K562 (cell line): Measurements from ENCODE around the gene SMAD4. TPM values are rescaled to one million over a fixed set of nuclear protein-coding genes. Genes with fewer than 3 reads are reported as not detected.

ENCODE experiments used
- ATAC-seq: fragments of 200-7000 bp; cut with Tn5 transposase; 3 replicates; pipeline ENCODE4 v1.9.1; 2020; ENCODE audit warnings: moderate library complexity
- BruUV-seq: library from RNA; stranded (reverse); fragments of 400-500 nt; replicated peaks from 2 replicates; lab custom pipeline; 2021; lab: Mats Ljungman, UMichigan
- CTCF ChIA-PET: fragments of 300-600 bp; formaldehyde crosslinking; extraction: SDS; loops from one replicate; lab custom pipeline; 2021; ENCODE audit warnings: low intra/inter-chr PET ratio; lab: Yijun Ruan, JAX
- POLR2A ChIA-PET: fragments of 300-600, 350-650 bp; sonication (Branson Sonifier 250); formaldehyde crosslinking; extraction: SDS; loops from one replicate; lab custom pipeline; 2021; ENCODE audit warnings: antibody characterized with exemption, inconsistent platforms; lab: Yijun Ruan, JAX
- DNase-seq, 4 experiments: peaks; one replicate each; pipeline versions ENCODE4 v3.0.0 to v3.0.0-alpha.2; 2011 to 2018; ENCODE audit warnings: low spot score in 3 of 4, mixed read lengths in 3 of 4; ENCODE audit errors: extremely low read depth in 1 of 4
- FAIRE-seq: peaks from 2 replicates; lab custom pipeline; 2011; peaks lifted over from hg19 to GRCh38; lab: Jason Lieb, UNC
- H2AFZ ChIP-seq: 2 replicates; pipeline ENCODE4 v1.6.0; 2011; ENCODE audit warnings: low read depth, low read length, control low read depth, inconsistent platforms
- H3K27ac ChIP-seq: fragments of 200-600 bp; 3 replicates; pipeline ENCODE4 v1.8.0; 2011; ENCODE audit warnings: low read depth, mild to moderate bottlenecking, control low read depth, inconsistent platforms, low read length, moderate library complexity, mixed read lengths; ENCODE audit errors: extremely low read depth
- H3K27me3 ChIP-seq, 2 experiments: fragments of 300-600 bp in 1 of 2; 2 replicates in 1 of 2; 3 replicates in 1 of 2; pipeline versions ENCODE4 v1.6.0 to v1.8.0; 2011; ENCODE audit warnings: inconsistent platforms in 2 of 2, low read length in 2 of 2, mild to moderate bottlenecking in 1 of 2, mixed read lengths in 1 of 2, moderate library complexity in 1 of 2; ENCODE audit not compliant: control insufficient read depth in 2 of 2, insufficient read depth in 2 of 2
- H3K36me3 ChIP-seq: fragments of 300-600 bp; 3 replicates; pipeline ENCODE4 v1.8.0; 2011; ENCODE audit warnings: mild to moderate bottlenecking, low read length, inconsistent platforms; ENCODE audit not compliant: control insufficient read depth, insufficient read depth
- H3K4me1 ChIP-seq, 2 experiments: fragments of 200-600 bp in 1 of 2; replicated peaks in 1 of 2; 2 replicates in 1 of 2; 3 replicates in 1 of 2; pipeline versions ENCODE4 v1.5.1 to v1.8.0; 2011; ENCODE audit warnings: inconsistent platforms in 2 of 2, low read length in 2 of 2, mild to moderate bottlenecking in 1 of 2, mixed read lengths in 1 of 2, moderate library complexity in 1 of 2; ENCODE audit not compliant: control insufficient read depth in 2 of 2, insufficient read depth in 2 of 2
- H3K4me2 ChIP-seq: 2 replicates; pipeline ENCODE4 v1.6.1; 2011; ENCODE audit warnings: low read length, control low read depth, inconsistent platforms, mixed read lengths; ENCODE audit not compliant: insufficient read depth
- H3K4me3 ChIP-seq: fragments of 200-600 bp; sonication (generic), shearing (Covaris generic); 2 replicates; pipeline ENCODE4 v1.5.1; 2016; ENCODE audit warnings: control low read depth, inconsistent platforms
- H3K79me2 ChIP-seq: fragments of 200-600 bp; 3 replicates; pipeline ENCODE4 v1.8.0; 2011; ENCODE audit warnings: low read length, inconsistent platforms; ENCODE audit not compliant: control insufficient read depth, insufficient read depth
- H3K9ac ChIP-seq, 2 experiments: 2 replicates each; pipeline versions ENCODE4 v1.6.0 to v1.6.1; 2011; ENCODE audit warnings: low read depth in 2 of 2, low read length in 2 of 2, control low read depth in 1 of 2, inconsistent platforms in 1 of 2, mild to moderate bottlenecking in 1 of 2, mixed read lengths in 1 of 2; ENCODE audit not compliant: insufficient read depth in 1 of 2
- H3K9me1 ChIP-seq: one replicate; pipeline ENCODE4 v1.6.0; 2011; ENCODE audit warnings: inconsistent platforms, mild to moderate bottlenecking, low read length, moderate library complexity; ENCODE audit not compliant: control insufficient read depth, insufficient read depth
- H3K9me3 ChIP-seq: replicated peaks from 2 replicates; pipeline ENCODE4 v1.5.1; 2011; ENCODE audit warnings: low read depth, low read length, inconsistent platforms; ENCODE audit not compliant: control insufficient read depth, insufficient read depth
- H4K20me1 ChIP-seq: replicated peaks from 2 replicates; pipeline ENCODE4 v1.6.1; 2011; ENCODE audit warnings: low read length, inconsistent platforms, mixed read lengths; ENCODE audit not compliant: control insufficient read depth, insufficient read depth
- CSDE1 ChIP-seq, 2 experiments: fragments of 450-650 bp; IDR thresholded peaks; 2 replicates each; pipeline ENCODE4 v1.6.1; 2016; ENCODE audit warnings: mild to moderate bottlenecking in 1 of 2
- ELF1 ChIP-seq: fragments of 200-800 bp; sonication (Bioruptor generic); IDR thresholded peaks from 2 replicates; pipeline ENCODE4 v1.6.1; 2016; ENCODE audit warnings: missing genetic modification characterization, missing compliant biosample characterization
- MCM3 ChIP-seq: fragments of 450-650 bp; IDR thresholded peaks from 2 replicates; pipeline ENCODE4 v1.6.1; 2016
- NR2C1 ChIP-seq, 2 experiments: fragments of 450-650 bp; IDR thresholded peaks; 2 replicates each; pipeline ENCODE4 v1.6.1; 2017; ENCODE audit warnings: mild to moderate bottlenecking in 2 of 2, antibody characterized with exemption in 1 of 2, inconsistent platforms in 1 of 2, missing compliant biosample characterization in 1 of 2, missing genetic modification characterization in 1 of 2
- RBM39 ChIP-seq: fragments of 200-400 bp; formaldehyde crosslinking; optimal IDR thresholded peaks from 2 replicates; pipeline ENCODE3; 2018; ENCODE audit warnings: low read depth, low read length
- ZNF143 ChIP-seq: sonication (generic); formaldehyde crosslinking; IDR thresholded peaks from 2 replicates; pipeline ENCODE4 v1.9.0; 2022; ENCODE audit warnings: mild to moderate bottlenecking, missing genetic modification reagents
- ZNF282 ChIP-seq: sonication (generic); formaldehyde crosslinking; IDR thresholded peaks from 2 replicates; pipeline ENCODE4 v1.8.1; 2023; ENCODE audit warnings: missing genetic modification reagents
- ZNF3 ChIP-seq: fragments of 250-450 bp; sonication (Bioruptor Pico); IDR thresholded peaks from 2 replicates; pipeline ENCODE4 v1.5.0; 2021; ENCODE audit warnings: mild to moderate bottlenecking, moderate library complexity
- WGBS: fragments of 100-300 bp; shearing (Covaris generic); methylation state at CpG from one replicate; pipeline ENCODE4 v1.1.6; 2016; ENCODE audit warnings: low coverage, mixed read lengths; ENCODE audit not compliant: insufficient coverage; ENCODE audit errors: missing lambda C conversion rate; 5-methylcytosine and 5-hydroxymethylcytosine counted together
- in situ Hi-C: fragments of 300-500 bp; cut with MboI; formaldehyde crosslinking; loops from 4 replicates; pipeline ENCODE4 v1.15.0; 2018; ENCODE audit warnings: inconsistent platforms, mixed read lengths
- intact Hi-C: fragments of 100-400 bp; cut with micrococcal nuclease; formaldehyde crosslinking; loops from 2 replicates; pipeline ENCODE4 v1.14.2; 2022
- polyA plus RNA-seq, 8 experiments: library from polyadenylated mRNA; depleted of rRNA in 4 of 8; stranded (reverse) in 5 of 8; unstranded in 3 of 8; fragments of >200 nt; fragmentation: Nextera tagmentation in 2 of 8; fragmentation: Illumina TruSeq in 1 of 8; extraction: Ambion mirVana in 2 of 8; extraction: Trizol in 1 of 8; gene quantifications; 2 replicates each; pipeline versions ENCODE4 v1.2.1 to v1.2.3, GENCODE V29; 2011 to 2014; ENCODE audit warnings: inconsistent platforms in 1 of 8, missing spikeins in 1 of 8
- total RNA-seq, 7 experiments: library from RNA; depleted of rRNA in 6 of 7; stranded (reverse); fragments of >200 nt in 6 of 7; fragmentation: Illumina TruSeq in 2 of 7; extraction: Trizol in 2 of 7; gene quantifications; 2 replicates each; pipeline versions ENCODE4 v1.2.1 to v1.2.3, GENCODE V29; 2011 to 2021; ENCODE audit warnings: low replicate concordance in 1 of 7
- TF ChIP-seq, protein P1 (sequence below): IDR thresholded peaks from 2 replicates; pipeline ENCODE4 v1.6.1; 2014; ENCODE audit warnings: antibody characterized with exemption
- TF ChIP-seq, protein P2 (sequence below): sonication (generic); formaldehyde crosslinking; IDR thresholded peaks from 2 replicates; pipeline ENCODE4 v1.5.0; 2020; ENCODE audit warnings: missing genetic modification reagents

The SMAD4 gene
- total and polyA plus RNA-seq, 9 of the 15 experiments (the other 6 are each of a cell fraction or from before 2014, with no cell fraction given), result 5.7 to 55.0 (median 39.4) TPM

DNA sequence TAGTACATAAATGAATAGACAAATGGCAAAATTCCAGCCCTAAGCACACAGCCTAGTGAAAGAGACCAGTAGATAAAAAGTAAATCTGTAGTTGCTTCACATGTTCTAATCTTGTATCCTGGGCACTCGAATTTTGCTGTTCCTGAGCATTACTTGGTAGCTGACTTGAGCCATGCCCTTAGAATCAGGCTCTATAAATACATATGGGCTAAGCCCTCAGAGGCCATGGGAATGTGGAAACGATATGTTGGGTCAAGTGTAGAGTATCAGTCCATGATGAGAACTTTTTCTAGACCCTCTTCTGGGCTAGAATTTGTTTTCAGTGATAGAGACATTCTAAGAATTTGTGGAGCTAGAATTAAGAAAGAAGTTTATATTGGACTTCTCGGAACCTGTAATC lies 40.3 kb upstream of the SMAD4 start:
- whole genome bisulfite sequencing, result 33% methylated on average over 3 of the region's 3 CpGs
- H3K79me2 ChIP-seq, result no peaks in the 10 kb centered on the region
- H3K4me1 ChIP-seq, result no peaks in the 10 kb centered on the region; a peak in 1 of 5 replicates
- TF ChIP-seq NR2C1 (IDR thresholded peaks at IDR 0.05), result no peak
- TF ChIP-seq NR2C1 (tag; IDR thresholded peaks at IDR 0.05), result no peak
- TF ChIP-seq, protein P1, sequence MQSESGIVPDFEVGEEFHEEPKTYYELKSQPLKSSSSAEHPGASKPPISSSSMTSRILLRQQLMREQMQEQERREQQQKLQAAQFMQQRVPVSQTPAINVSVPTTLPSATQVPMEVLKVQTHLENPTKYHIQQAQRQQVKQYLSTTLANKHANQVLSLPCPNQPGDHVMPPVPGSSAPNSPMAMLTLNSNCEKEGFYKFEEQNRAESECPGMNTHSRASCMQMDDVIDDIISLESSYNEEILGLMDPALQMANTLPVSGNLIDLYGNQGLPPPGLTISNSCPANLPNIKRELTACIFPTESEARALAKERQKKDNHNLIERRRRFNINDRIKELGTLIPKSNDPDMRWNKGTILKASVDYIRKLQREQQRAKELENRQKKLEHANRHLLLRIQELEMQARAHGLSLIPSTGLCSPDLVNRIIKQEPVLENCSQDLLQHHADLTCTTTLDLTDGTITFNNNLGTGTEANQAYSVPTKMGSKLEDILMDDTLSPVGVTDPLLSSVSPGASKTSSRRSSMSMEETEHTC, result no peak
- no peak overlapping the region for H2AFZ ChIP-seq
- ATAC-seq (no peak), DNase-seq (no peak), FAIRE-seq (no peak)
- no peak overlapping the region for H3K4me2 ChIP-seq
- in situ Hi-C loops, result no loop called here
- H3K27me3 ChIP-seq, result no peaks in the 10 kb centered on the region
- H3K9me3 ChIP-seq, result no peaks in the 10 kb centered on the region
- H3K9ac ChIP-seq, result no peak overlapping the region
- no peaks in the 10 kb centered on the region for H3K36me3 ChIP-seq
- intact Hi-C loops, result no loop called here
- no TSS peak for BruUV-seq
- no peaks in the 10 kb centered on the region for H4K20me1 ChIP-seq
- CTCF ChIA-PET, result no interaction called here
- H3K4me3 ChIP-seq, result no peak overlapping the region
- no peaks in the 10 kb centered on the region for H3K9me1 ChIP-seq
- no peak overlapping the region for H3K27ac ChIP-seq
- POLR2A ChIA-PET, result interaction anchor here (0.6 to 1.2 kb wide), 2 partner anchors 9 to 22 kb away, joined by 3 read pairs; partner anchors contain the start of gene ELAC1

DNA sequence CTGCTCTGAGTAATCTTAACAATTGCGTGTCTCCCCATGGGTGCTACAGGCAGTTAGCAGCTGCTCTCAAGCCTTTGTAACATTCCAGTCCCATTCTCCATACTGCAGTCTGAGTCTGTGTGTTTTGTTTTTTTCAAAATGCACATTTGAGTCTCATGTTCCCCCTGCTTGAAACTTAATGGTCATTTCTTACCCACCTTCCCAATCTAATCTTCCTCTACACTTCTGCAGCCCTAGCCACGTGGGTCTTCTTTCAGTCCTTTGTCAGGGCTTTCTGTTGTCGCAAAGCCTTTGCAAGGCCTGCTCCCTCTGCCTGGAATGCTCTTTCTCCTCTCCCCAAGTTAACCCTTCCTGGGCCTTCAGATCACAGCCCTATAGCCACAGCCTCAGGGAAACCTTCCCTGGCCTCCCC lies 37.7 kb upstream of the SMAD4 start:
- Histone ChIP-seq H4K20me1 (no peaks in the 10 kb centered on the region), H3K4me2 (no peak overlapping the region), H3K4me1 (no peaks in the 10 kb centered on the region; a peak in 1 of 5 replicates), H3K4me3 (no peak overlapping the region), H3K9ac (no peak overlapping the region), H3K27me3 (no peaks in the 10 kb centered on the region), H2AFZ (0 out of 2 replicates have a peak overlapping the region, but pooled peaks have one; percentile 33), H3K36me3 (no peaks in the 10 kb centered on the region), H3K27ac (no peak overlapping the region), H3K9me1 (no peaks in the 10 kb centered on the region), H3K9me3 (no peaks in the 10 kb centered on the region), H3K79me2 (no peaks in the 10 kb centered on the region)
- DNase-seq (no peak), FAIRE-seq (no peak), ATAC-seq (no peak)
- intact Hi-C loops (no loop called here), in situ Hi-C loops (no loop called here)
- no TSS peak for BruUV-seq
- ChIA-PET CTCF (no interaction called here), POLR2A (no interaction called here)
- TF ChIP-seq, protein P2, sequence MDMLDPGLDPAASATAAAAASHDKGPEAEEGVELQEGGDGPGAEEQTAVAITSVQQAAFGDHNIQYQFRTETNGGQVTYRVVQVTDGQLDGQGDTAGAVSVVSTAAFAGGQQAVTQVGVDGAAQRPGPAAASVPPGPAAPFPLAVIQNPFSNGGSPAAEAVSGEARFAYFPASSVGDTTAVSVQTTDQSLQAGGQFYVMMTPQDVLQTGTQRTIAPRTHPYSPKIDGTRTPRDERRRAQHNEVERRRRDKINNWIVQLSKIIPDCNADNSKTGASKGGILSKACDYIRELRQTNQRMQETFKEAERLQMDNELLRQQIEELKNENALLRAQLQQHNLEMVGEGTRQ (CRISPR knock-in tag), result no peak
- TF ChIP-seq MCM3 (no peak), ELF1 (no peak), RBM39 (no peak), ZNF143 (CRISPR knock-in tag) (no peak), CSDE1 (IDR thresholded peaks at IDR 0.05) (no peak), ZNF282 (no peak), ZNF3 (no peak)
- WGBS, result 14% methylated on average over 3 of the region's 3 CpGs
